ENCODE measurements around the gene LPO. TPM values are rescaled to one million over a fixed set of nuclear protein-coding genes. Genes with fewer than 3 reads are reported as not detected.

The LPO gene
- polyA plus RNA-seq, 1 donor from 2014 or later = not detected

DNA sequence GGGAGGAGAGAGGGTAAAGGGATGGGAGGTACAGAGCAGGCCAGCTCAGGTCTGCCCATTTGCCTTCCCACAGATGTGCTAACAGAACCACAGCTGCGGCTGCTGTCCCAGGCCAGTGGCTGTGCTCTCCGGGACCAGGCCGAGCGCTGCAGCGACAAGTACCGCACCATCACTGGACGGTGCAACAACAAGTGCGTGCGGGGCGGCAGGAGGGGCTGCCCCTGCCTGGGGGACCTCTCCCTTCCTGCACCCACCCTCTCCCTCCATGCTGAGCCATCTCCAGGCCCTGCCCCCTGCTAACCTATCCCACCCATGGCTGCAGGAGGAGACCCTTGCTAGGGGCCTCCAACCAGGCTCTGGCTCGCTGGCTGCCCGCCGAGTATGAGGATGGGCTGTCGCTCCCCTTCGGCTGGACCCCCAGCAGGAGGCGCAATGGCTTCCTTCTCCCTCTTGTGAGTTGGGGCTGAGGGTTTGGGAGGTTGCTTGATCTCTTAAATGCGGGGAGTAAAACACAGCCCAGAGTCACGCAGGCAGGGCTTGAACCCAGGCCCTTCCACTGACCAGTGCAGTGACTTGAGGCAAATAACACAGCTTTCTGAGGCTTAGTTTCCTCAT lies 44.6 kb upstream of the LPO start:
- H3K4me2 ChIP-seq (ENCODE audit: low read length) = no peak overlapping the region
- H3K27me3 ChIP-seq (ENCODE audit: insufficient read depth, low read depth, low read length) = no peaks in the 10 kb centered on the region
- H3K9me3 ChIP-seq (ENCODE audit: low read length) = no peaks in the 10 kb centered on the region
- no peak overlapping the region for H3K4me3 ChIP-seq (ENCODE audit: low read length)
- H2AFZ ChIP-seq (ENCODE audit: low read depth, low read length) = no peak overlapping the region
- H3K27ac ChIP-seq (ENCODE audit: low read length) = no peak overlapping the region
- no peaks in the 10 kb centered on the region for H3K36me3 ChIP-seq (ENCODE audit: insufficient read depth, low read length)
- no peaks in the 10 kb centered on the region for H3F3A ChIP-seq (ENCODE audit: insufficient read depth, low read length, poor library complexity, severe bottlenecking)
- TF ChIP-seq MXI1 (conservative IDR thresholded peaks at IDR 0.05; ENCODE audit: poor library complexity, severe bottlenecking) (no peak), EP300 (conservative IDR thresholded peaks at IDR 0.05; ENCODE audit: poor library complexity, severe bottlenecking) (no peak), POLR2AphosphoS5 (IDR thresholded peaks at IDR 0.05) (no peak), EZH2 (IDR thresholded peaks at IDR 0.05; ENCODE audit: borderline replicate concordance, insufficient read depth, low read length, poor library complexity, severe bottlenecking) (no peak), SMC3 (conservative IDR thresholded peaks at IDR 0.05; ENCODE audit: poor library complexity) (no peak), REST (IDR thresholded peaks at IDR 0.05; ENCODE audit: borderline replicate concordance) (no peak), RAD21 (conservative IDR thresholded peaks at IDR 0.05) (no peak), TAF1 (IDR thresholded peaks at IDR 0.05; ENCODE audit: low read depth) (no peak)
- TF ChIP-seq, protein P1, sequence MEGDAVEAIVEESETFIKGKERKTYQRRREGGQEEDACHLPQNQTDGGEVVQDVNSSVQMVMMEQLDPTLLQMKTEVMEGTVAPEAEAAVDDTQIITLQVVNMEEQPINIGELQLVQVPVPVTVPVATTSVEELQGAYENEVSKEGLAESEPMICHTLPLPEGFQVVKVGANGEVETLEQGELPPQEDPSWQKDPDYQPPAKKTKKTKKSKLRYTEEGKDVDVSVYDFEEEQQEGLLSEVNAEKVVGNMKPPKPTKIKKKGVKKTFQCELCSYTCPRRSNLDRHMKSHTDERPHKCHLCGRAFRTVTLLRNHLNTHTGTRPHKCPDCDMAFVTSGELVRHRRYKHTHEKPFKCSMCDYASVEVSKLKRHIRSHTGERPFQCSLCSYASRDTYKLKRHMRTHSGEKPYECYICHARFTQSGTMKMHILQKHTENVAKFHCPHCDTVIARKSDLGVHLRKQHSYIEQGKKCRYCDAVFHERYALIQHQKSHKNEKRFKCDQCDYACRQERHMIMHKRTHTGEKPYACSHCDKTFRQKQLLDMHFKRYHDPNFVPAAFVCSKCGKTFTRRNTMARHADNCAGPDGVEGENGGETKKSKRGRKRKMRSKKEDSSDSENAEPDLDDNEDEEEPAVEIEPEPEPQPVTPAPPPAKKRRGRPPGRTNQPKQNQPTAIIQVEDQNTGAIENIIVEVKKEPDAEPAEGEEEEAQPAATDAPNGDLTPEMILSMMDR (IDR thresholded peaks at IDR 0.05; ENCODE audit: poor library complexity, severe bottlenecking) = no peak
- no peaks in the 10 kb centered on the region for H3K79me2 ChIP-seq (replicated peaks; ENCODE audit: insufficient read depth, low read length)
- H4K20me1 ChIP-seq (ENCODE audit: insufficient read depth) = no peaks in the 10 kb centered on the region
- H3K9me2 ChIP-seq (ENCODE audit: insufficient read depth, low read length) = no peaks in the 10 kb centered on the region
- H3K9ac ChIP-seq (ENCODE audit: low read length) = no peak overlapping the region

- Histone ChIP-seq H3K79me2 (replicated peaks; ENCODE audit: insufficient read depth, low read length) (no peaks in the 10 kb centered on the region), H3K4me3 (ENCODE audit: low read length) (no peak overlapping the region), H3K27ac (ENCODE audit: low read length) (no peak overlapping the region), H3K27me3 (ENCODE audit: insufficient read depth, low read depth, low read length) (no peaks in the 10 kb centered on the region), H3K9ac (ENCODE audit: low read length) (no peak overlapping the region), H3K4me2 (ENCODE audit: low read length) (no peak overlapping the region), H4K20me1 (ENCODE audit: insufficient read depth) (no peaks in the 10 kb centered on the region), H3K9me3 (ENCODE audit: low read length) (no peaks in the 10 kb centered on the region), H3K9me2 (ENCODE audit: insufficient read depth, low read length) (no peaks in the 10 kb centered on the region), H3F3A (ENCODE audit: insufficient read depth, low read length, poor library complexity, severe bottlenecking) (no peaks in the 10 kb centered on the region), H2AFZ (ENCODE audit: low read depth, low read length) (no peak overlapping the region), H3K36me3 (ENCODE audit: insufficient read depth, low read length) (no peaks in the 10 kb centered on the region)
- TF ChIP-seq, protein P1 (IDR thresholded peaks at IDR 0.05; ENCODE audit: poor library complexity, severe bottlenecking) = no peak
- TF ChIP-seq MXI1 (conservative IDR thresholded peaks at IDR 0.05; ENCODE audit: poor library complexity, severe bottlenecking) (no peak), EP300 (conservative IDR thresholded peaks at IDR 0.05; ENCODE audit: poor library complexity, severe bottlenecking) (no peak), EZH2 (IDR thresholded peaks at IDR 0.05; ENCODE audit: borderline replicate concordance, insufficient read depth, low read length, poor library complexity, severe bottlenecking) (no peak), RAD21 (conservative IDR thresholded peaks at IDR 0.05) (no peak), TAF1 (IDR thresholded peaks at IDR 0.05; ENCODE audit: low read depth) (no peak), POLR2AphosphoS5 (IDR thresholded peaks at IDR 0.05) (no peak), SMC3 (conservative IDR thresholded peaks at IDR 0.05; ENCODE audit: poor library complexity) (no peak), REST (IDR thresholded peaks at IDR 0.05; ENCODE audit: borderline replicate concordance) (no peak)
These were observed 42.8 kb upstream of the LPO start for GRCh38 chr17:58195518-58196123.
